K562 (cell line): ENCODE data around the gene SCNN1A. TPM values are rescaled to one million over a fixed set of nuclear protein-coding genes. Genes with fewer than 3 reads are reported as not detected.

Experiments
- ATAC-seq: fragments of 200-7000 bp; cut with Tn5 transposase; 3 replicates; pipeline ENCODE4 v1.9.1; 2020; ENCODE audit warnings: moderate library complexity
- BruUV-seq: library from RNA; stranded (reverse); fragments of 400-500 nt; replicated peaks from 2 replicates; lab custom pipeline; 2021; lab: Mats Ljungman, UMichigan
- CTCF ChIA-PET: fragments of 300-600 bp; formaldehyde crosslinking; extraction: SDS; loops from one replicate; lab custom pipeline; 2021; ENCODE audit warnings: low intra/inter-chr PET ratio; lab: Yijun Ruan, JAX
- POLR2A ChIA-PET: fragments of 300-600, 350-650 bp; sonication (Branson Sonifier 250); formaldehyde crosslinking; extraction: SDS; loops from one replicate; lab custom pipeline; 2021; ENCODE audit warnings: antibody characterized with exemption, inconsistent platforms; lab: Yijun Ruan, JAX
- DNase-seq, 4 experiments: peaks; one replicate each; pipeline versions ENCODE4 v3.0.0 to v3.0.0-alpha.2; 2011 to 2018; ENCODE audit warnings: low spot score in 3 of 4, mixed read lengths in 3 of 4; ENCODE audit errors: extremely low read depth in 1 of 4
- FAIRE-seq: peaks from 2 replicates; lab custom pipeline; 2011; peaks lifted over from hg19 to GRCh38; lab: Jason Lieb, UNC
- H2AFZ ChIP-seq: 2 replicates; pipeline ENCODE4 v1.6.0; 2011; ENCODE audit warnings: low read depth, low read length, control low read depth, inconsistent platforms
- H3K27ac ChIP-seq: fragments of 200-600 bp; 3 replicates; pipeline ENCODE4 v1.8.0; 2011; ENCODE audit warnings: low read depth, mild to moderate bottlenecking, control low read depth, inconsistent platforms, low read length, moderate library complexity, mixed read lengths; ENCODE audit errors: extremely low read depth
- H3K27me3 ChIP-seq, 2 experiments: fragments of 300-600 bp in 1 of 2; 2 replicates in 1 of 2; 3 replicates in 1 of 2; pipeline versions ENCODE4 v1.6.0 to v1.8.0; 2011; ENCODE audit warnings: inconsistent platforms in 2 of 2, low read length in 2 of 2, mild to moderate bottlenecking in 1 of 2, mixed read lengths in 1 of 2, moderate library complexity in 1 of 2; ENCODE audit not compliant: control insufficient read depth in 2 of 2, insufficient read depth in 2 of 2
- H3K36me3 ChIP-seq: fragments of 300-600 bp; 3 replicates; pipeline ENCODE4 v1.8.0; 2011; ENCODE audit warnings: mild to moderate bottlenecking, low read length, inconsistent platforms; ENCODE audit not compliant: control insufficient read depth, insufficient read depth
- H3K4me1 ChIP-seq, 2 experiments: fragments of 200-600 bp in 1 of 2; replicated peaks in 1 of 2; 2 replicates in 1 of 2; 3 replicates in 1 of 2; pipeline versions ENCODE4 v1.5.1 to v1.8.0; 2011; ENCODE audit warnings: inconsistent platforms in 2 of 2, low read length in 2 of 2, mild to moderate bottlenecking in 1 of 2, mixed read lengths in 1 of 2, moderate library complexity in 1 of 2; ENCODE audit not compliant: control insufficient read depth in 2 of 2, insufficient read depth in 2 of 2
- H3K4me2 ChIP-seq: 2 replicates; pipeline ENCODE4 v1.6.1; 2011; ENCODE audit warnings: low read length, control low read depth, inconsistent platforms, mixed read lengths; ENCODE audit not compliant: insufficient read depth
- H3K4me3 ChIP-seq: fragments of 200-600 bp; sonication (generic), shearing (Covaris generic); 2 replicates; pipeline ENCODE4 v1.5.1; 2016; ENCODE audit warnings: control low read depth, inconsistent platforms
- H3K79me2 ChIP-seq: fragments of 200-600 bp; 3 replicates; pipeline ENCODE4 v1.8.0; 2011; ENCODE audit warnings: low read length, inconsistent platforms; ENCODE audit not compliant: control insufficient read depth, insufficient read depth
- H3K9ac ChIP-seq, 2 experiments: 2 replicates each; pipeline versions ENCODE4 v1.6.0 to v1.6.1; 2011; ENCODE audit warnings: low read depth in 2 of 2, low read length in 2 of 2, control low read depth in 1 of 2, inconsistent platforms in 1 of 2, mild to moderate bottlenecking in 1 of 2, mixed read lengths in 1 of 2; ENCODE audit not compliant: insufficient read depth in 1 of 2
- H3K9me1 ChIP-seq: one replicate; pipeline ENCODE4 v1.6.0; 2011; ENCODE audit warnings: inconsistent platforms, mild to moderate bottlenecking, low read length, moderate library complexity; ENCODE audit not compliant: control insufficient read depth, insufficient read depth
- H3K9me3 ChIP-seq: replicated peaks from 2 replicates; pipeline ENCODE4 v1.5.1; 2011; ENCODE audit warnings: low read depth, low read length, inconsistent platforms; ENCODE audit not compliant: control insufficient read depth, insufficient read depth
- H4K20me1 ChIP-seq: replicated peaks from 2 replicates; pipeline ENCODE4 v1.6.1; 2011; ENCODE audit warnings: low read length, inconsistent platforms, mixed read lengths; ENCODE audit not compliant: control insufficient read depth, insufficient read depth
- AFF4 ChIP-seq: sonication (generic); formaldehyde crosslinking; IDR thresholded peaks from 2 replicates; pipeline ENCODE4 v1.8.0; 2023; ENCODE audit warnings: mild to moderate bottlenecking, missing genetic modification reagents
- E2F5 ChIP-seq: sonication (generic); formaldehyde crosslinking; IDR thresholded peaks from 2 replicates; pipeline ENCODE4 v1.8.0; 2022; ENCODE audit warnings: mild to moderate bottlenecking, missing genetic modification reagents
- KDM5B ChIP-seq: fragments of 200-600 bp; sonication (generic); IDR thresholded peaks from 2 replicates; pipeline ENCODE4 v1.6.1; 2012; ENCODE audit warnings: low read depth, mild to moderate bottlenecking, moderate library complexity, low read length, control low read depth, inconsistent platforms; ENCODE audit not compliant: insufficient replicate concordance
- PHF20 ChIP-seq: fragments of 450-650 bp; IDR thresholded peaks from 2 replicates; pipeline ENCODE4 v1.6.1; 2018; ENCODE audit not compliant: partially characterized antibody
- ZBED1 ChIP-seq: IDR thresholded peaks from 2 replicates; pipeline ENCODE4 v1.6.1; 2014
- ZNF586 ChIP-seq: fragments of 450-650 bp; formaldehyde crosslinking; conservative IDR thresholded peaks from 2 replicates; pipeline ENCODE4 v1.4.0; 2020; ENCODE audit warnings: mild to moderate bottlenecking, moderate library complexity
- WGBS: fragments of 100-300 bp; shearing (Covaris generic); methylation state at CpG from one replicate; pipeline ENCODE4 v1.1.6; 2016; ENCODE audit warnings: low coverage, mixed read lengths; ENCODE audit not compliant: insufficient coverage; ENCODE audit errors: missing lambda C conversion rate; 5-methylcytosine and 5-hydroxymethylcytosine counted together
- in situ Hi-C: fragments of 300-500 bp; cut with MboI; formaldehyde crosslinking; loops from 4 replicates; pipeline ENCODE4 v1.15.0; 2018; ENCODE audit warnings: inconsistent platforms, mixed read lengths
- intact Hi-C: fragments of 100-400 bp; cut with micrococcal nuclease; formaldehyde crosslinking; loops from 2 replicates; pipeline ENCODE4 v1.14.2; 2022
- polyA plus RNA-seq, 8 experiments: library from polyadenylated mRNA; depleted of rRNA in 4 of 8; stranded (reverse) in 5 of 8; unstranded in 3 of 8; fragments of >200 nt; fragmentation: Nextera tagmentation in 2 of 8; fragmentation: Illumina TruSeq in 1 of 8; extraction: Ambion mirVana in 2 of 8; extraction: Trizol in 1 of 8; gene quantifications; 2 replicates each; pipeline versions ENCODE4 v1.2.1 to v1.2.3, GENCODE V29; 2011 to 2014; ENCODE audit warnings: inconsistent platforms in 1 of 8, missing spikeins in 1 of 8
- total RNA-seq, 7 experiments: library from RNA; depleted of rRNA in 6 of 7; stranded (reverse); fragments of >200 nt in 6 of 7; fragmentation: Illumina TruSeq in 2 of 7; extraction: Trizol in 2 of 7; gene quantifications; 2 replicates each; pipeline versions ENCODE4 v1.2.1 to v1.2.3, GENCODE V29; 2011 to 2021; ENCODE audit warnings: low replicate concordance in 1 of 7

The SCNN1A gene
- total and polyA plus RNA-seq, 9 of the 15 experiments (the other 6 are each of a cell fraction or from before 2014, with no cell fraction given): 0.15 to 0.49 (median 0.32) TPM; not detected in 5

- no peak overlapping the region for H3K9ac ChIP-seq
- intact Hi-C loops: no loop called here
- ChIA-PET CTCF (no interaction called here), POLR2A (interaction anchor here (0.6 kb wide), 1 partner anchor 199 kb away, joined by 4 read pairs; no protein-coding TSS in a partner anchor)
- no peaks in the 10 kb centered on the region for H3K9me3 ChIP-seq
- TF ChIP-seq E2F5 (CRISPR knock-in tag) (no peak), ZNF586 (no peak), ZBED1 (no peak), AFF4 (CRISPR knock-in tag) (no peak), KDM5B (no peak), PHF20 (no peak)
- peaks cover 68% of the 10 kb centered on the region; the same call in 2 of the 3 replicates for H3K36me3 ChIP-seq
- no TSS peak for BruUV-seq
- H3K9me1 ChIP-seq: no peaks in the 10 kb centered on the region
- no peak overlapping the region for H3K27ac ChIP-seq
- H3K4me3 ChIP-seq: no peak overlapping the region
- whole genome bisulfite sequencing: 88% methylated on average over 7 of the region's 9 CpGs
- FAIRE-seq (no peak), DNase-seq (no peak), ATAC-seq (no peak)
- no peak overlapping the region for H3K4me2 ChIP-seq
- peaks cover 23 to 28% of the 10 kb centered on the region in 2 experiments for H3K4me1 ChIP-seq
- in situ Hi-C loops: no loop called here
- H2AFZ ChIP-seq: no peak overlapping the region
- H4K20me1 ChIP-seq: no peaks in the 10 kb centered on the region
- H3K79me2 ChIP-seq: peaks cover 31% of the 10 kb centered on the region
- no peaks in the 10 kb centered on the region for H3K27me3 ChIP-seq
Measured at GRCh38 chr12:6333029-6333428, 42.3 kb downstream of the SCNN1A start.
